A673 (cell line): ENCODE data around the gene PLIN5. TPM values are rescaled to one million over a fixed set of nuclear protein-coding genes. Genes with fewer than 3 reads are reported as not detected.

Experiments
- BruUV-seq: library from RNA; stranded (reverse); fragments of 400-500 nt; replicated peaks from 2 replicates; lab custom pipeline; 2021; lab: Mats Ljungman, UMichigan
- CTCF ChIA-PET: fragments of 300-600 bp; sonication (Branson Sonifier 250); formaldehyde crosslinking; loops from one replicate; lab custom pipeline; 2022; ENCODE audit warnings: antibody characterized with exemption; lab: Charles Lee
- POLR2A ChIA-PET: fragments of 300-600 bp; sonication (Branson Sonifier 250); formaldehyde crosslinking; loops from one replicate; lab custom pipeline; 2022; ENCODE audit warnings: antibody characterized with exemption; ENCODE audit not compliant: low non-redundant PET; lab: Charles Lee
- DNase-seq: peaks from one replicate; pipeline ENCODE4 v3.0.0-alpha.2; 2015; ENCODE audit warnings: low spot score
- H3K27ac ChIP-seq: fragments of 200-600 bp; sonication (generic); 2 replicates; pipeline ENCODE4 v1.5.1; 2016; ENCODE audit warnings: mixed run types, low read depth, mild to moderate bottlenecking, mixed read lengths, antibody characterized with exemption, low read length; ENCODE audit not compliant: poor library complexity, severe bottlenecking
- H3K27me3 ChIP-seq: fragments of 200-600 bp; sonication (generic); replicated peaks from 2 replicates; pipeline ENCODE4 v1.6.1; 2017; ENCODE audit warnings: mixed run types, low read depth, mild to moderate bottlenecking, mixed read lengths, antibody characterized with exemption, low read length; ENCODE audit not compliant: insufficient read depth, poor library complexity
- H3K36me3 ChIP-seq: fragments of 200-600 bp; sonication (generic); 2 replicates; pipeline ENCODE4 v1.6.1; 2016; ENCODE audit warnings: mixed run types, mild to moderate bottlenecking, mixed read lengths, antibody characterized with exemption, low read length; ENCODE audit not compliant: insufficient read depth, poor library complexity, severe bottlenecking
- H3K4me1 ChIP-seq: fragments of 200-600 bp; sonication (generic); 2 replicates; pipeline ENCODE4 v1.6.1; 2017; ENCODE audit warnings: mixed run types, mild to moderate bottlenecking, mixed read lengths, antibody characterized with exemption, low read length; ENCODE audit not compliant: insufficient read depth, poor library complexity, severe bottlenecking
- H3K4me3 ChIP-seq: fragments of 200-600 bp; sonication (generic); 2 replicates; pipeline ENCODE4 v1.5.1; 2016; ENCODE audit warnings: low read depth, mixed run types, mild to moderate bottlenecking, mixed read lengths, low read length; ENCODE audit not compliant: poor library complexity, severe bottlenecking
- H3K9me3 ChIP-seq: fragments of 200-600 bp; sonication (generic); 2 replicates; pipeline ENCODE4 v1.6.1; 2016; ENCODE audit warnings: mixed run types, low read depth, mild to moderate bottlenecking, mixed read lengths, antibody characterized with exemption, low read length; ENCODE audit not compliant: poor library complexity, severe bottlenecking
- CTCF ChIP-seq: fragments of 300-800, 200-600 bp; sonication (generic); conservative IDR thresholded peaks from 2 replicates; pipeline ENCODE4 v1.5.1; 2017; ENCODE audit warnings: low read depth, mild to moderate bottlenecking, antibody characterized with exemption, low read length, moderate library complexity, mixed read lengths
- EZH2 ChIP-seq: fragments of 200-600 bp; sonication (generic); IDR thresholded peaks from 2 replicates; pipeline ENCODE4 v1.6.1; 2017; ENCODE audit warnings: borderline replicate concordance, low read depth, mild to moderate bottlenecking, mixed read lengths, antibody characterized with exemption, low read length; ENCODE audit not compliant: poor library complexity, severe bottlenecking
- intact Hi-C: fragments of 100-400 bp; cut with micrococcal nuclease; formaldehyde crosslinking; loops from one replicate; pipeline ENCODE4 v1.10.0; 2022; ENCODE audit not compliant: unreplicated experiment
- total RNA-seq: library from RNA; stranded (reverse); gene quantifications from 2 replicates; pipeline ENCODE4 v1.2.3, GENCODE V29; 2021

PLIN5 gene
- total RNA-seq, 1 experiment from 2014 or later = 3.0 TPM

GRCh38 chr19:4550018-4550417 is 15.0 kb upstream of the PLIN5 start:
- Histone ChIP-seq H3K4me1 (no peaks in the 10 kb centered on the region), H3K36me3 (no peaks in the 10 kb centered on the region), H3K9me3 (no peaks in the 10 kb centered on the region), H3K4me3 (no peak overlapping the region), H3K27ac (no peak overlapping the region), H3K27me3 (no peaks in the 10 kb centered on the region)
- BruUV-seq = no TSS peak
- ChIA-PET CTCF (no interaction called here), POLR2A (no interaction called here)
- intact Hi-C loops = no loop called here
- no peak for DNase-seq
- TF ChIP-seq EZH2 (no peak), CTCF (no peak)

GRCh38 chr19:4548238-4548584 is 13.2 kb upstream of the PLIN5 start:
- intact Hi-C loops = no loop called here
- Histone ChIP-seq H3K36me3 (no peaks in the 10 kb centered on the region), H3K4me3 (no peak overlapping the region), H3K27me3 (no peaks in the 10 kb centered on the region), H3K27ac (no peak overlapping the region), H3K4me1 (no peaks in the 10 kb centered on the region), H3K9me3 (no peaks in the 10 kb centered on the region)
- DNase-seq = no peak
- ChIA-PET POLR2A (no interaction called here), CTCF (no interaction called here)
- TF ChIP-seq EZH2 (no peak), CTCF (no peak)
- no TSS peak for BruUV-seq

GRCh38 chr19:4547303-4548237 is 12.5 kb upstream of the PLIN5 start:
- no peak for DNase-seq
- BruUV-seq = no TSS peak
- TF ChIP-seq EZH2 (no peak), CTCF (peak; percentile 44)
- H3K36me3 ChIP-seq = no peaks in the 10 kb centered on the region
- ChIA-PET POLR2A (interaction anchor here (0.6 kb wide), 1 partner anchor 12 kb away, joined by 3 read pairs; the partner anchor contains the start of gene PLIN5), CTCF (no interaction called here)
- H3K4me3 ChIP-seq = no peak overlapping the region
- H3K4me1 ChIP-seq = no peaks in the 10 kb centered on the region
- H3K27ac ChIP-seq = no peak overlapping the region
- H3K27me3 ChIP-seq = no peaks in the 10 kb centered on the region
- H3K9me3 ChIP-seq = no peaks in the 10 kb centered on the region
- intact Hi-C loops = no loop called here
